Caco-2 (cell line): ENCODE data around the gene LRRFIP1. TPM values are rescaled to one million over a fixed set of nuclear protein-coding genes. Genes with fewer than 3 reads are reported as not detected.

Experiments used
- BruUV-seq: library from RNA; stranded (reverse); fragments of 400-500 nt; replicated peaks from 2 replicates; lab custom pipeline; 2021; lab: Mats Ljungman, UMichigan
- CTCF ChIA-PET: fragments of 300-600 bp; sonication (Branson Sonifier 250); formaldehyde crosslinking; loops from one replicate; lab custom pipeline; 2022; ENCODE audit warnings: antibody characterized with exemption; lab: Charles Lee
- POLR2A ChIA-PET: fragments of 300-600 bp; sonication (Branson Sonifier 250); formaldehyde crosslinking; loops from one replicate; lab custom pipeline; 2022; ENCODE audit warnings: antibody characterized with exemption; lab: Charles Lee
- DNase-seq, 2 experiments: peaks; one replicate each; pipeline versions ENCODE4 v3.0.0 to v3.0.0-alpha.2; 2020 to 2022
- H3K27me3 ChIP-seq: replicated peaks from 2 replicates; pipeline ENCODE4 v1.6.0; 2011; ENCODE audit warnings: low read length; ENCODE audit not compliant: control insufficient read depth, insufficient read depth
- H3K36me3 ChIP-seq: 2 replicates; pipeline ENCODE4 v1.5.1; 2011; ENCODE audit warnings: low read length; ENCODE audit not compliant: control insufficient read depth, insufficient read depth
- H3K4me1 ChIP-seq: fragments of 250-450 bp; sonication (Bioruptor Pico); 2 replicates; pipeline ENCODE4 v1.5.1; 2020; ENCODE audit warnings: mild to moderate bottlenecking
- H3K4me3 ChIP-seq: 2 replicates; pipeline ENCODE4 v1.5.1; 2011; ENCODE audit warnings: low read depth, mild to moderate bottlenecking, control low read depth, low read length
- H3K9me3 ChIP-seq: fragments of 250-450 bp; sonication (Bioruptor Pico); 2 replicates; pipeline ENCODE4 v1.5.1; 2020; ENCODE audit warnings: mild to moderate bottlenecking, moderate library complexity
- H3K27ac Mint-ChIP-seq: one replicate; pipeline ENCODE4 v1.8.0; 2022; ENCODE audit warnings: mixed read lengths; ENCODE audit not compliant: unreplicated experiment
- H3K27me3 Mint-ChIP-seq: one replicate; pipeline ENCODE4 v1.8.0; 2022; ENCODE audit warnings: mixed read lengths; ENCODE audit not compliant: insufficient read depth, unreplicated experiment
- H3K36me3 Mint-ChIP-seq: one replicate; pipeline ENCODE4 v1.8.0; 2022; ENCODE audit warnings: mild to moderate bottlenecking, mixed read lengths; ENCODE audit not compliant: insufficient read depth, unreplicated experiment
- H3K4me1 Mint-ChIP-seq: one replicate; pipeline ENCODE4 v1.8.0; 2022; ENCODE audit warnings: low read depth, mixed read lengths; ENCODE audit not compliant: unreplicated experiment
- H3K4me3 Mint-ChIP-seq: one replicate; pipeline ENCODE4 v1.8.0; 2022; ENCODE audit warnings: mild to moderate bottlenecking, moderate library complexity, mixed read lengths; ENCODE audit not compliant: unreplicated experiment
- H3K9me3 Mint-ChIP-seq: one replicate; pipeline ENCODE4 v1.8.0; 2022; ENCODE audit warnings: mixed read lengths; ENCODE audit not compliant: unreplicated experiment
- CTCF ChIP-seq, 2 experiments: fragments of 200-600 bp in 1 of 2; IDR thresholded peaks; 1 replicate in 1 of 2; 2 replicates in 1 of 2; pipeline versions ENCODE4 v1.5.1 to v1.8.0; 2011 to 2022; ENCODE audit warnings: antibody characterized with exemption in 1 of 2, control low read depth in 1 of 2, inconsistent platforms in 1 of 2, low read depth in 1 of 2, low read length in 1 of 2, mild to moderate bottlenecking in 1 of 2, moderate library complexity in 1 of 2; ENCODE audit not compliant: insufficient read depth in 1 of 2, severe bottlenecking in 1 of 2, unreplicated experiment in 1 of 2
- intact Hi-C: fragments of 100-400 bp; cut with micrococcal nuclease; formaldehyde crosslinking; loops from one replicate; pipeline ENCODE4 v1.10.0; 2022; ENCODE audit not compliant: unreplicated experiment
- total RNA-seq: library from RNA; stranded (reverse); gene quantifications from 2 replicates; pipeline ENCODE4 v1.2.3, GENCODE V29; 2022

LRRFIP1 gene
- total RNA-seq, 1 experiment from 2014 or later: 37.1 TPM

DNA sequence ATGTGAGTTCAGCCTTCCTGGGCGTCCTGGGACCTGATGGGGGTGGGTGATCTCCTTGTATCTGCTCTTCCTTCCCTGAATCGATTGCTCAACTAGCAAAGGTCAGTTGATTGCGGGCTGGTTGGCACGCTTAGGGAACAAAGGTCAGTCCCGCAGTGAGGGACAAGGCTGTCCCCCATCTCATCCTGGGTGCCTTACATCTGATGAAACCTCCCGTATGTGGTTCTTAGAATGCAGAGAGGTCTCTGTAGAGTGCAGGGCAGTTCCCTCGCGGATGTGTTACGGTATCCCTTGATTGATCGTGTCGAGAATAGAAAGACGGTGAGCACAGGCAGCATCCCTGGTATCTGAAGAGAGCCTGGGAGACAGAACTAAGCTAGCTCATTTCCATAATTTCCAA is 114.8 kb downstream of the LRRFIP1 start:
- H3K4me3 ChIP-seq: no peak overlapping the region
- no peaks in the 10 kb centered on the region for H3K36me3 ChIP-seq
- Mint-ChIP-seq H3K36me3 (peaks cover 13% of the 10 kb centered on the region), H3K27me3 (no peaks in the 10 kb centered on the region), H3K9me3 (no peaks in the 10 kb centered on the region), H3K4me3 (no peak overlapping the region), H3K27ac (peak overlapping the region; percentile 73), H3K4me1 (peaks cover 25% of the 10 kb centered on the region)
- no peak for DNase-seq
- H3K9me3 ChIP-seq: no peaks in the 10 kb centered on the region
- intact Hi-C loops: loop anchor here (5.0 kb wide), 1 partner anchor 50 kb away; no protein-coding TSS in a partner anchor
- CTCF ChIA-PET: interaction anchor here (1.2 kb wide), 1 partner anchor 53 kb away, joined by 3 read pairs; no protein-coding TSS in a partner anchor
- no TSS peak for BruUV-seq
- no peaks in the 10 kb centered on the region for H3K27me3 ChIP-seq
- TF ChIP-seq CTCF (IDR thresholded peaks at IDR 0.05; ENCODE audit: insufficient read depth in 1 of 2, low read depth in 1 of 2, low read length in 1 of 2, severe bottlenecking in 1 of 2, unreplicated experiment in 1 of 2): no peak
- peaks cover 27% of the 10 kb centered on the region for H3K4me1 ChIP-seq
- POLR2A ChIA-PET: no interaction called here

DNA sequence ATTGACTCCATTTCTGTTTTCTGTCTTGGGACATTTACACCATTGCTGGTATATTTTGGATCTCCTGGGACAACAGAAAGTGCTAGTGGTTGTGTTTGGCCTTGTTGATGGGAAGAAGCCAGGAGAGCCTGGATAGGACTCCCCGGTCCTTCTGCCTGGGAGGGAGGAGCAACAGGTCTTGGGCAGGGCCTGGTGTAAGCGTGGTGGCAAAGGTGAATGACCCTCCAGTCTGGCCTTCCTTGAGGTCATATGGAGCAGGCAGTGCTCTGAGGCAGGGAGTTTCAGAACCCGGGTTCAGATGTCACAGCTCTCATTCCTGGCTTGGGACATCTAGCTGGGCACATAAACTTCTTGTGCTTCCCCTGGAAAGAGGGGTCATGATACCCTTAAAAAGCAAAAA is 115.2 kb downstream of the LRRFIP1 start:
- CTCF ChIA-PET: no interaction called here
- Histone ChIP-seq H3K36me3 (no peaks in the 10 kb centered on the region), H3K27me3 (no peaks in the 10 kb centered on the region), H3K4me3 (no peak overlapping the region), H3K9me3 (no peaks in the 10 kb centered on the region), H3K4me1 (peaks cover 27% of the 10 kb centered on the region)
- POLR2A ChIA-PET: no interaction called here
- Mint-ChIP-seq H3K9me3 (no peaks in the 10 kb centered on the region), H3K4me1 (peaks cover 25% of the 10 kb centered on the region), H3K36me3 (peaks cover 13% of the 10 kb centered on the region), H3K27ac (peak overlapping the region; percentile 73), H3K4me3 (no peak overlapping the region), H3K27me3 (no peaks in the 10 kb centered on the region)
- BruUV-seq: no TSS peak
- no peak for DNase-seq
- intact Hi-C loops: loop anchor here (5.0 kb wide), 1 partner anchor 50 kb away; no protein-coding TSS in a partner anchor
- no peak for TF ChIP-seq CTCF (IDR thresholded peaks at IDR 0.05; ENCODE audit: insufficient read depth in 1 of 2, low read depth in 1 of 2, low read length in 1 of 2, severe bottlenecking in 1 of 2, unreplicated experiment in 1 of 2)

- H3K4me3 ChIP-seq: no peak overlapping the region
- BruUV-seq: no TSS peak
- H3K4me1 ChIP-seq: peaks cover 27% of the 10 kb centered on the region
- no peaks in the 10 kb centered on the region for H3K27me3 Mint-ChIP-seq
- peaks cover 25% of the 10 kb centered on the region for H3K4me1 Mint-ChIP-seq
- peak overlapping the region; percentile 73 for H3K27ac Mint-ChIP-seq
- ChIA-PET CTCF (no interaction called here), POLR2A (no interaction called here)
- H3K27me3 ChIP-seq: no peaks in the 10 kb centered on the region
- no peaks in the 10 kb centered on the region for H3K9me3 Mint-ChIP-seq
- no peak overlapping the region for H3K4me3 Mint-ChIP-seq
- intact Hi-C loops: loop anchor here (5.0 kb wide), 1 partner anchor 51 kb away; no protein-coding TSS in a partner anchor
- no peak for DNase-seq
- TF ChIP-seq CTCF (IDR thresholded peaks at IDR 0.05; ENCODE audit: insufficient read depth in 1 of 2, low read depth in 1 of 2, low read length in 1 of 2, severe bottlenecking in 1 of 2, unreplicated experiment in 1 of 2): no peak
- no peaks in the 10 kb centered on the region for H3K36me3 ChIP-seq
- H3K36me3 Mint-ChIP-seq: peaks cover 13% of the 10 kb centered on the region
- no peaks in the 10 kb centered on the region for H3K9me3 ChIP-seq
These were observed 115.6 kb downstream of the LRRFIP1 start for GRCh38 chr2:237743024-237743423.
